ENCODE measurements around the gene IFIH1.

Gene IFIH1

GRCh38 chr2:162257425-162257824, 61.1 kb downstream of the IFIH1 start:
- no peak for DNase-seq (ENCODE audit: low spot score)

DNA sequence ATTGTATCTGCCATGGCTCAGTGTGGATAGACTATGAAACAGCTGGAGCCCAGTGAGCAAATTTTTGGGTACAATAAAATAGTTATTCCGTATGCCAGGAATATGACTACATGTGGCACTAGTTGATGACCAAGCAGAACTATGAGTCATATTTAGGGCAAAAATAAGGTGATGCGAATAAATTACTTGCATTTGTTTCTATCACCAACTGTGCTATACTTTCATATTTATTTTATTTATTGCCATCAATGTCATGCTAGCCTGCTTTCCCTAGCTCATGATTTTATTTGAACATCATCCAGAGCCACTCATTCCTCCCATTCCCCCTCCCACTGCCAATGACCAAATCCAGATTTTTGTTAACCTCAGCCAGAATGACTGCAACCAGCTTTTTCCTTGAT, 61.9 kb downstream of the IFIH1 start:
- DNase-seq (ENCODE audit: low spot score): no peak

GRCh38 chr2:162254236-162254871, 64.1 kb downstream of the IFIH1 start:
- DNase-seq (ENCODE audit: low spot score): no peak

- no peak for DNase-seq (ENCODE audit: low spot score)
Measured at GRCh38 chr2:162253435-162253834, 65.0 kb downstream of the IFIH1 start.

GRCh38 chr2:162252153-162252552, 66.3 kb downstream of the IFIH1 start:
- no peak for DNase-seq (ENCODE audit: low spot score)

GRCh38 chr2:162245781-162246180, 72.7 kb downstream of the IFIH1 start:
- DNase-seq (ENCODE audit: low spot score): peak; percentile 6

DNA sequence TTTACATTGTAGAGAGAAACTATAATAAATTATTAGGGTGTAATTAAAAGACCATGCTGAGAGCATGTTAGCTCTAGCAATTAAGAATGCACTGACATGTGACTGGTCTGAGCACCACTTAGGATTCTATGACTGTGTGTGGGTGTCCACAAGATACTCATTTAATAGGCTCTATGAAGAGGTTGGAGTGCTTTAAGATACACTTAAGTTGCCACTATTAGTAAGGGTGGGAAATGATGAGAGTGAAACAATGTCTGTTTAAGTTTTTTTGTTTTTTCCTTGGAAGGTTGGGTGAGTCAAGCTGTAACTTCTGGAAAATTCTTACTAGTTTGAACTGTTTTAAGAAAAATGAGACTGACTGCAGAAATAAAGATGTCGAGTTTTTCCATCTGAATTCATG, 73.4 kb downstream of the IFIH1 start:
- no peak for DNase-seq (ENCODE audit: low spot score)

DNA sequence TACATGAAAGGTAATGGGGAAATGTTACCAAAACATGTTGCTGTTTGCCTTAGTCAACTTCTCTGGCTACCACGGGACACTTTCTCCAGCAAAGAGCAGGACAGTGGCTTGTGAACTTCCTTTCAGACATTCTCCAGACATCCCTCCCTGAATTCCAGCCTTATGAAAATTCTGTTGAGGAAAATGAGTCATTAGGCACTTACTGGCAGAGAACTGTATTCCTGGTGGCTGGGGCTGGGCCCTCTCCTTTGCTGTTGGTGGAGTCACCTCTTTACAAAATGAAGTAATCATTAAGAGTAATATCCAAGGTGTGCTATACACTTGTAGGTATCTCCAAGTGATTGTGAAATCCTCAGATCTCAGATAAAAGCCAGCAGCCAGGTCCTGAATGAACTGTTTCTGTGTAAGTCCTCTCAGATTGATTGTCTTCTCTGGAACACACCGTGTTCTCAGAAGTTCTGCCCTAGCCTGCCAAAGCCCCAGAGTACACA, 73.9 kb downstream of the IFIH1 start:
- peak; percentile 99 for DNase-seq (ENCODE audit: low spot score)

DNA sequence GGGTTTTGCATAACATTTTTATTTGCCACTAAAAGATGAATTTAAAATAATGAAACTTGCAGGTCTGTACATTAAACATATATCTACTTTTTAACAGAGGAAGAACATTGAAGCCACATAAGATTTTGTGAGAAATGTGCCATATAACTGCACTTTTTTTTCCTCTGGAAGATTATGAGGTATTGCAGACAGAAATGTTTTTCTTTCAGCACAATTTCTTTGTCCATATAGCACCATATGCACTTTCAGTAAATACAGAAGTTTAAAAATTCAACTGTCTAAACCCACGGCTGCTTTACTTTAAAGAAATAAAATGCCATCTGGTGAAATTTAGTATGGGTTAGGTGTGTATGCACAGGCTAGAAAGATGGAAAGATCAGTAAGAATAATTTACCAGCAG, 74.8 kb downstream of the IFIH1 start:
- DNase-seq (ENCODE audit: low spot score): no peak

DNA sequence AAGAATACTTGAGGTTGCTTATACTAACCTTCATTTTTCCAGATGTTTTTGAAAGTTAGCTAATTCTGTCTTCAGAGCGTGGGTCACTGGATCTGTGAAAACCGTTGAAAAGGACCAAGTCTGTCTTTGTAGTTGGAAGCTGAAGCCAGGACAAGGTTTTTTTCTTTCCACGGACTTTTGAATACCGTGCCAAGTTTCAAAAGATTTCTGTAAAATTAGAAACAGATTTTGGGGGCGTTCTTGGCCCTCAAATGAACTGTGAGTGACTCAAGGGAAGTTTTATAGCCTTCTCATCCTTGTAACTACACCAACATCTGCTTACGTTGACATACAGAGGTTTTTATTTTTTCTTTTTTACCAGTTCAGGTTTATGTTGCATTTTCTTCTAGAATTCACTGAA, 75.2 kb downstream of the IFIH1 start, which contains the start of gene FAP:
FAP (minus strand) TSS at position 152 of the 400 bp plus-strand sequence; CDS start at position 34, 118 bp downstream.
- DNase-seq (ENCODE audit: low spot score): peak; percentile 42

GRCh38 chr2:162242586-162243280, 75.8 kb downstream of the IFIH1 start:
- peak; percentile 14 for DNase-seq (ENCODE audit: low spot score)

GRCh38 chr2:162241571-162241970, 76.9 kb downstream of the IFIH1 start:
- no peak for DNase-seq (ENCODE audit: low spot score)

- no peak for DNase-seq (ENCODE audit: low spot score)
Measured at GRCh38 chr2:162234620-162235462, 83.6 kb downstream of the IFIH1 start.

- DNase-seq (ENCODE audit: low spot score): no peak
Measured at GRCh38 chr2:162233197-162233596, 85.3 kb downstream of the IFIH1 start.

GRCh38 chr2:162232671-162233070, 85.8 kb downstream of the IFIH1 start:
- no peak for DNase-seq (ENCODE audit: low spot score)

GRCh38 chr2:162232027-162232426, 86.5 kb downstream of the IFIH1 start:
- DNase-seq (ENCODE audit: low spot score): no peak

- DNase-seq (ENCODE audit: low spot score): no peak
Measured at GRCh38 chr2:162230761-162231160, 87.7 kb downstream of the IFIH1 start.

- DNase-seq (ENCODE audit: low spot score): no peak
Measured at GRCh38 chr2:162226836-162227235, 91.6 kb downstream of the IFIH1 start.

DNA sequence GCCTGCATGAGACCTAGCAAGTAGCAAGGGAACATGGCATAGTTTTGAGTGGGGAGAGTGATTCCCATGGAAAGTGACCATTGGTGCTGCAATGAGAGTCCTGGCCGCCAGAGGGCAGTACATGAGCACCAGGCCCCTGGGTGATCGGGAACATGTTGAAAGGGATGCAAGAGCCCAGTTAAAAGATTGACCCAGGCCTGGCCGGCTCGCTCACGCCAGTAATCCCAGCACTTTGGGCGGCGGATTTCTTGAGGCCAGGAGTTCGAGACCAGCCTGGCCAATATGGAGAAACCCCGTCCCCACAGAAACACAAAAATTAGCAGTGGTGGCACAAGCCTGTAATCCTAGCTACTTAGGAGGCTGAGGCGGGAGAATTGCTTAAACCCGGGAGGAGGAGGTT, 97.4 kb downstream of the IFIH1 start:
- DNase-seq (ENCODE audit: low spot score): peak; percentile 47

- DNase-seq (ENCODE audit: low spot score): no peak
Measured at GRCh38 chr2:162220368-162220767, 98.1 kb downstream of the IFIH1 start.

DNA sequence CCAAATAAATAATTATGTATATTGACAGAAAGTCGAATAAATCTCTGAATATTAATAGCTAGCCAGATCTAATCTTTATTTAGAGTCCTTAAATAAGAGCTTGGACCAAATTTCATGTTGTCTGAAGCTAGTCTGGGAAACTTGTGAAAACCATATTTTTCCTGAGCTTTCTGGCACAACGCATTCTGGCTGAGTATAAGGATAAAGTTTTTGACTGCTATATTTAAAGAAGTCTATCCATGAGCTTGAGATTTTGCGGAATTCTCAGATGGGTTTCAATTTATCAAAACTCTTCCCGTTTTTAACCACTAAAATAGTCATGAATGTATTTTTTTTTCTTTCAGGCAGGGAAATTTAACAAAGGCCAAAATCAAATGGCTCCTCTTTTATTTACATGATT, 99.1 kb downstream of the IFIH1 start:
- no peak for DNase-seq (ENCODE audit: low spot score)

GRCh38 chr2:162217598-162217997, 100.9 kb downstream of the IFIH1 start:
- DNase-seq (ENCODE audit: low spot score): no peak
